MM.1S (cell line): ENCODE measurements around the gene TSC22D4.

Source experiments
- DNase-seq: peaks from one replicate; pipeline ENCODE4 v3.0.0-alpha.2; 2015
- H2AFZ ChIP-seq: fragments of 300-600 bp; sonication (generic); 2 replicates; pipeline ENCODE4 v1.6.0; 2016; ENCODE audit warnings: antibody characterized with exemption, low read length
- H3F3A ChIP-seq: fragments of 300-600 bp; sonication (generic); 2 replicates; pipeline ENCODE4 v1.6.1; 2016; ENCODE audit warnings: mild to moderate bottlenecking, antibody characterized with exemption, low read length, moderate library complexity, mixed read lengths; ENCODE audit not compliant: insufficient read depth
- H3K27ac ChIP-seq: fragments of 300-600 bp; sonication (generic); 2 replicates; pipeline ENCODE4 v1.5.1; 2016; ENCODE audit warnings: mild to moderate bottlenecking, low read length
- H3K27me3 ChIP-seq: fragments of 300-600 bp; sonication (generic); replicated peaks from 2 replicates; pipeline ENCODE4 v1.6.0; 2016; ENCODE audit warnings: low read length; ENCODE audit not compliant: insufficient read depth
- H3K36me3 ChIP-seq: fragments of 300-600 bp; sonication (generic); replicated peaks from 2 replicates; pipeline ENCODE4 v1.6.1; 2016; ENCODE audit warnings: mild to moderate bottlenecking, low read length, mixed read lengths; ENCODE audit not compliant: insufficient read depth
- H3K4me1 ChIP-seq: fragments of 300-600 bp; sonication (generic); 2 replicates; pipeline ENCODE4 v1.6.1; 2016; ENCODE audit warnings: low read length, mixed read lengths
- H3K4me2 ChIP-seq: fragments of 300-600 bp; sonication (generic); 2 replicates; pipeline ENCODE4 v1.6.0; 2016; ENCODE audit warnings: low read depth, low read length
- H3K4me3 ChIP-seq: fragments of 300-600 bp; sonication (generic); 2 replicates; pipeline ENCODE4 v1.5.1; 2016; ENCODE audit warnings: low read length, mixed read lengths
- H3K79me2 ChIP-seq: fragments of 300-600 bp; sonication (generic); 2 replicates; pipeline ENCODE4 v1.6.1; 2016; ENCODE audit warnings: mixed run types, low read length, mixed read lengths
- H3K9ac ChIP-seq: fragments of 300-600 bp; sonication (generic); 2 replicates; pipeline ENCODE4 v1.6.1; 2016; ENCODE audit warnings: low read length, mixed read lengths
- H3K9me2 ChIP-seq: fragments of 300-600 bp; sonication (generic); replicated peaks from 2 replicates; pipeline ENCODE4 v1.6.1; 2016; ENCODE audit warnings: mild to moderate bottlenecking, low read length, mixed read lengths; ENCODE audit not compliant: insufficient read depth
- H3K9me3 ChIP-seq: fragments of 300-600 bp; sonication (generic); replicated peaks from 2 replicates; pipeline ENCODE4 v1.6.1; 2016; ENCODE audit warnings: mild to moderate bottlenecking, low read length, mixed read lengths; ENCODE audit not compliant: insufficient read depth
- H4K20me1 ChIP-seq: fragments of 300-600 bp; sonication (generic); 2 replicates; pipeline ENCODE4 v1.6.1; 2016; ENCODE audit warnings: mild to moderate bottlenecking, low read length, moderate library complexity, mixed read lengths; ENCODE audit not compliant: insufficient read depth
- EZH2 ChIP-seq: fragments of 300-600 bp; sonication (generic); optimal IDR thresholded peaks from 2 replicates; pipeline ENCODE3; 2017; ENCODE audit warnings: low read depth, mild to moderate bottlenecking, antibody characterized with exemption, low read length, mixed read lengths
- EZH2phosphoT487 ChIP-seq: fragments of 300-600 bp; sonication (generic); IDR thresholded peaks from 2 replicates; pipeline ENCODE4 v1.6.1; 2018; ENCODE audit warnings: antibody characterized with exemption, low read length
- TF ChIP-seq, protein P1 (sequence below): fragments of 300-600 bp; sonication (generic); IDR thresholded peaks from 2 replicates; pipeline ENCODE4 v1.5.1; 2016; ENCODE audit warnings: antibody characterized with exemption, low read length, mixed read lengths

The TSC22D4 gene

DNA sequence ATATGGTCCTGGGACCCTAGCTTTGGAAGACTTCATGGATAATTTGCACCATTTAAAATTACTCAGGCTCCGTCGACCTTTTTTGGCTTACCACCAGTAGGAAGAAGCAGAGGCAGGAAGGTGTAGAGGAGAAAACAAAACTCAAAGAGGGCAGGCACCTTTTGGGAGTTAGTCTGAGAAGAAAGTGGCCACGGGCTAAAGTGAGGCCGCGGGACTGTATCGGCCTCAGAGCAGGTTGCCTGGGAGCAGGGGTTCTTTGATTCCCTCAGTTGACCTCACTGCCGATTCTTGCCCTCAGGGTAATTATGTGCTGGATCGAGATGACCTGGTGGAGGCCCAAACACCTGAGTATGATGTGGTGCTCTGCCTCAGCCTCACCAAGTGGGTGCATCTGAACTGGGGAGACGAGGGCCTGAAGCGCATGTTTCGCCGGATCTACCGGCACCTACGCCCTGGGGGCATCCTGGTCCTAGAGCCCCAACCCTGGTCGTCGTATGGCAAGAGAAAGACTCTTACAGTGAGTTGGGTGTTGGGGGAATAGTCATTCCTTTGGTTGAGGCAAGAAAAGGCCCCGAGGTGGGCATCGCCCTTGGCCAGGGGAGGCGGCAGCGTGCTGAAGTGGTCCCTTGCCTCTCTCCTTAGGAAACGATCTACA is 46.3 kb downstream of the TSC22D4 start:
- Histone ChIP-seq H3K36me3 (peaks cover 11% of the 10 kb centered on the region; the same call in 1 of the 2 replicates), H3K4me1 (peaks cover 22% of the 10 kb centered on the region; the same call in 1 of the 2 replicates), H3K9me3 (no peaks in the 10 kb centered on the region), H4K20me1 (no peaks in the 10 kb centered on the region), H3K9ac (no peak overlapping the region), H3F3A (peaks cover 55% of the 10 kb centered on the region), H3K79me2 (peaks cover 63% of the 10 kb centered on the region), H3K9me2 (no peaks in the 10 kb centered on the region), H3K27ac (no peak overlapping the region), H3K4me2 (no peak overlapping the region), H3K4me3 (no peak overlapping the region), H3K27me3 (no peaks in the 10 kb centered on the region), H2AFZ (no peak overlapping the region)
- TF ChIP-seq, protein P1, sequence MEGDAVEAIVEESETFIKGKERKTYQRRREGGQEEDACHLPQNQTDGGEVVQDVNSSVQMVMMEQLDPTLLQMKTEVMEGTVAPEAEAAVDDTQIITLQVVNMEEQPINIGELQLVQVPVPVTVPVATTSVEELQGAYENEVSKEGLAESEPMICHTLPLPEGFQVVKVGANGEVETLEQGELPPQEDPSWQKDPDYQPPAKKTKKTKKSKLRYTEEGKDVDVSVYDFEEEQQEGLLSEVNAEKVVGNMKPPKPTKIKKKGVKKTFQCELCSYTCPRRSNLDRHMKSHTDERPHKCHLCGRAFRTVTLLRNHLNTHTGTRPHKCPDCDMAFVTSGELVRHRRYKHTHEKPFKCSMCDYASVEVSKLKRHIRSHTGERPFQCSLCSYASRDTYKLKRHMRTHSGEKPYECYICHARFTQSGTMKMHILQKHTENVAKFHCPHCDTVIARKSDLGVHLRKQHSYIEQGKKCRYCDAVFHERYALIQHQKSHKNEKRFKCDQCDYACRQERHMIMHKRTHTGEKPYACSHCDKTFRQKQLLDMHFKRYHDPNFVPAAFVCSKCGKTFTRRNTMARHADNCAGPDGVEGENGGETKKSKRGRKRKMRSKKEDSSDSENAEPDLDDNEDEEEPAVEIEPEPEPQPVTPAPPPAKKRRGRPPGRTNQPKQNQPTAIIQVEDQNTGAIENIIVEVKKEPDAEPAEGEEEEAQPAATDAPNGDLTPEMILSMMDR = no peak
- no peak for TF ChIP-seq EZH2phosphoT487
- no peak for TF ChIP-seq EZH2
- DNase-seq = no peak

- peaks cover 52% of the 10 kb centered on the region for H3F3A ChIP-seq
- H3K79me2 ChIP-seq = peaks cover 63% of the 10 kb centered on the region
- H3K9me3 ChIP-seq = no peaks in the 10 kb centered on the region
- H3K9ac ChIP-seq = no peak overlapping the region
- no peak overlapping the region for H3K4me2 ChIP-seq
- H4K20me1 ChIP-seq = no peaks in the 10 kb centered on the region
- TF ChIP-seq EZH2 = no peak
- TF ChIP-seq EZH2phosphoT487 = no peak
- TF ChIP-seq, protein P1 = no peak
- H3K4me1 ChIP-seq = peaks cover 22% of the 10 kb centered on the region; the same call in 1 of the 2 replicates
- H3K4me3 ChIP-seq = no peak overlapping the region
- H2AFZ ChIP-seq = no peak overlapping the region
- peaks cover 11% of the 10 kb centered on the region; the same call in 1 of the 2 replicates for H3K36me3 ChIP-seq
- no peaks in the 10 kb centered on the region for H3K9me2 ChIP-seq
- no peaks in the 10 kb centered on the region for H3K27me3 ChIP-seq
- no peak for DNase-seq
- no peak overlapping the region for H3K27ac ChIP-seq
Measured at GRCh38 chr7:100432053-100432452, 47.0 kb downstream of the TSC22D4 start.

DNA sequence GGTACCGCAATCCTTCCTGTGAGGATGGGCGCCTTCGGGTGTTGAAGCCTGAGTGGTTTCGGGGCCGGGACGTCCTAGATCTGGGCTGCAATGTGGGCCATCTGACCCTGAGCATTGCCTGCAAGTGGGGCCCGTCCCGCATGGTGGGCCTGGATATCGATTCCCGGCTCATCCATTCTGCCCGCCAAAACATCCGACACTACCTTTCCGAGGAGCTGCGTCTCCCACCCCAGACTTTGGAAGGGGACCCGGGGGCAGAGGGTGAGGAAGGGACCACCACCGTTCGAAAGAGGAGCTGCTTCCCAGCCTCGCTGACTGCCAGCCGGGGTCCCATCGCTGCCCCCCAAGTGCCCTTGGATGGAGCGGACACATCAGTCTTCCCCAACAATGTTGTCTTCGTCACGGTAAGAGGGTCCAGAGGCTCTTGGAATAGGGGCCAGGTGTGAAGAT is 47.7 kb downstream of the TSC22D4 start:
- DNase-seq = no peak
- Histone ChIP-seq H4K20me1 (no peaks in the 10 kb centered on the region), H3F3A (peaks cover 51% of the 10 kb centered on the region), H3K9ac (no peak overlapping the region), H3K4me3 (no peak overlapping the region), H3K36me3 (peaks cover 11% of the 10 kb centered on the region; the same call in 1 of the 2 replicates), H3K27me3 (no peaks in the 10 kb centered on the region), H3K79me2 (peaks cover 63% of the 10 kb centered on the region), H3K4me2 (no peak overlapping the region; the same call in 1 of the 2 replicates), H3K9me2 (no peaks in the 10 kb centered on the region), H2AFZ (no peak overlapping the region), H3K27ac (no peak overlapping the region), H3K4me1 (peaks cover 22% of the 10 kb centered on the region; the same call in 1 of the 2 replicates), H3K9me3 (no peaks in the 10 kb centered on the region)
- TF ChIP-seq EZH2phosphoT487 (no peak), EZH2 (no peak)
- TF ChIP-seq, protein P1 = no peak
